Measurements from ENCODE around the gene RTP1.

Gene RTP1

DNA sequence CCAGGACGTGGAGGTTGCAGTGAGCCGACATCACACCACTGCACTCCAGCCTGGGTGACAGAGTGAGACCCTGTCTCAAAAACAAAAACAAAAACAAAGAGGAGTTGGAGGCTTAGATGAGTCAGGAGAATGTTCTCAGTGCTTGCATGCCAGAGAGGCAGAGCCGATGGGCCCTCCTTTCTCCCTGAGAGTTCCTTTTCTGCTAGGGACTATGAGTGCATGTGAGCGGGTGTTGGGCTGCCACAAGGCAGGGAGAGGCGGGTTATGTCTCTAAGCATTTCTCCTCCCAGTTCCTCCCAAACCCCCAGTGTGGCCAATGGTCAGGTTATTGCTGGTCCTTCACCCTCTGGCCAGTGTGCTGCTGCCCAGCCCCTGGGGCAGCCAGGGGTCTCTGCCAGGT, 45.1 kb downstream of the RTP1 start:
- no peak for DNase-seq (ENCODE audit: low spot score)

DNA sequence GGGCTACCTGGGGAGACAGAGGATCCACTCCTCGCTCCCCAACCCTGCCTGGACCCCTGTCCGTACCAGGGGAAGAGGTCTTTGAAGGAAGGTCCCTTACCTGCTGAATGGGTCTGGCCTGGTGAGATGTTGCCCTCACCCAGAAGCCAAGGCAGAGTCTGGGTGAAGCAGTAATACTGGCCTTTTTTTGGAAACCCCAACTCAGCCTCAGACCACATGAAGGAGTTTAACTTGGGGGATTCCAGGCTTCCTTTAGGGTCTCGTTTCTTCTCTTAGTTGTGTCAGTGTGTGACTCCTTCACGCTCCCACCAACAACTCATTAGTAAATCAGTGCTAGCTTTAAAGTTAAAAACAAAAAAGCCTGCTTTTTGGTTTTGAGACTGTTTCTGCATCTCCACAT, 45.6 kb downstream of the RTP1 start:
- no peak for DNase-seq (ENCODE audit: low spot score)

DNA sequence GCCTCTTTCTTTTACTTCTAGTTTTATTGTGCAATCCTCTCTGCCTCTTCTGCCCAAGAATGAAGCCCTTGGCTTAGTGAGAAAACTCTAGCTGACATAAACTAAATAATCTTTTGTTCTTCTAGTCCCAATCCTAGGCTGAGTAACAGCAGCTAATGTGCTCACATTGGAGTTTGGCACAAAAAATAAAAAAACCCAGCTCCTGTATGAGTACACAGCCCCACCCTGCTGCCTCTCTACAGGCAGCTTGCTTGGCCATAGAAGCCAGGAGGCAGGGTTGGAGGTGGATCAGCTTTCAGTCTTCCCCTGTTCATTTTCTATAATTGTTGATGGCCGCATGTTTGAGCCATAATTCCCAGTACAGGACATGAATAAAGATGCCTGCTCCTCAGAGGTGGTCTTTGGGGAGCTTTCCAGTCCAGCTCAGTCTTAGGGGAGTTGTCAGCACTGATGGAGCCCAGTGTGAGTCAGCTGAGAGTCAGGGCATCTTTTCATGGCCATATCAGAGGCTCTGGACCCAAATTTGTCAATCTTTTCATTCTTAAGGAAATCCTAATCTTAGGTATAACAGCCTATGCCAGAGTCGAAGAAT, 46.7 kb downstream of the RTP1 start:
- DNase-seq (ENCODE audit: low spot score) = no peak

GRCh38 chr3:187247398-187247797, 50.1 kb downstream of the RTP1 start:
- no peak for DNase-seq (ENCODE audit: low spot score)
